Peyer's patch (tissue), 4 donors: ENCODE measurements around the gene IL22RA2. TPM values are rescaled to one million over a fixed set of nuclear protein-coding genes. Genes with fewer than 3 reads are reported as not detected.

Experiments
- DNase-seq, 3 donors: peaks; one replicate each; pipeline ENCODE4 v3.0.0-alpha.2; 2017 to 2019
- H3K27ac ChIP-seq, 4 donors: fragments of 200-600 bp; sonication (generic); one replicate each; pipeline ENCODE4 v1.5.1; 2016 to 2019
- H3K27me3 ChIP-seq, 2 donors: fragments of 200-600 bp; sonication (generic); one replicate each; pipeline ENCODE4 v1.5.1; 2019
- H3K36me3 ChIP-seq, 3 donors: fragments of 200-600 bp; sonication (generic); one replicate each; pipeline ENCODE4 v1.5.1; 2016 to 2019
- H3K4me1 ChIP-seq, 4 donors: fragments of 200-600 bp; sonication (generic); one replicate each; pipeline ENCODE4 v1.5.1; 2016 to 2019
- H3K4me3 ChIP-seq, 4 donors: fragments of 200-600 bp; sonication (generic); 1 replicate in 3 of 4; 2 replicates in 1 of 4; pipeline ENCODE4 v1.5.1; 2016 to 2019; ENCODE audit warnings: mild to moderate bottlenecking in 1 of 4
- H3K9me3 ChIP-seq, 4 donors: fragments of 200-600 bp; sonication (generic); one replicate each; pipeline ENCODE4 v1.5.1; 2016 to 2019; ENCODE audit warnings: mild to moderate bottlenecking in 1 of 4
- CTCF ChIP-seq, 6 experiments: fragments of 450-650 bp in 4 of 6; fragments of 200-600 bp in 2 of 6; sonication (generic) in 1 of 6; IDR thresholded peaks; one replicate each; pipeline ENCODE4 v1.5.1; 2017 to 2019; ENCODE audit warnings: antibody characterized with exemption in 6 of 6, mild to moderate bottlenecking in 3 of 6, moderate library complexity in 1 of 6
- POLR2A ChIP-seq, 2 donors: fragments of 450-650 bp; IDR thresholded peaks; one replicate each; pipeline ENCODE4 v1.5.1; 2017; ENCODE audit warnings: antibody characterized with exemption in 2 of 2, mild to moderate bottlenecking in 2 of 2, moderate library complexity in 2 of 2
- total RNA-seq, 4 donors: library from RNA; depleted of rRNA; stranded (reverse); fragments of >200 nt; gene quantifications; one replicate each; pipeline ENCODE4 v1.1.0, GENCODE V29; 2016

The IL22RA2 gene
- total RNA-seq, 4 donors from 2014 or later = not detected

DNA sequence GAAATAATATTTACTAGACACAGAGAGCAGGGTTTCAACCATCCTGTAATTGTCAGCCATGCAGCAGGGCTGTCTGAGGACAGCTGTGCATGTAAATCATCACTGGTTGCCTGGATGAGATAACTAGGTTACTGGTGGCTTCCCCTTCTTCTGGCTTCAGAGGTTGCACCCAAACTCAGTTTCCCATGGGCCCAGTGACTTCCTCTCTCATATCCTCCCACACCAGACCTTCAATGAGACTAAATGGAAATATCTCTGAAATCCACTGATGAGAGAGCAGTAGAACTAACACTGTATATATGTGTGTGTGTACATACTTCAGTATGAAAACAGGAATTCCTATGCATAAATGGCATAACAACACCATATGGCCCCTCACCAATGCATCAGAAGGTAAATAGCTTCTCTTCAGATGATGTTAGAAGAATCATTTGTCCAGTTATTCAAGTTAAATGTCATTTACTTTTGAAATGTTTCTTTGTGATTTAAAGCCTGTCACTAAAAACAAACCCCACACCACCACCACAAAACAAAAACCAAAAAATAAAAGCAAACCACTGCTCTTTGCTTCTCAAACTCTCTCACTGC lies 77.7 kb downstream of the IL22RA2 start:
- H3K27me3 ChIP-seq = no peaks in the 10 kb centered on the region

GRCh38 chr6:137095093-137095492 lies 78.4 kb downstream of the IL22RA2 start:
- peaks cover 0 to 10% (median 3%) of the 10 kb centered on the region in 4 donors for H3K4me1 ChIP-seq
- no peaks in the 10 kb centered on the region for H3K9me3 ChIP-seq
- DNase-seq = no peak
- H3K27ac ChIP-seq = peak overlapping the region in 1 of 4 donors; percentile 27
- no peak overlapping the region for H3K4me3 ChIP-seq
- TF ChIP-seq POLR2A (IDR thresholded peaks at IDR 0.05) = no peak
- TF ChIP-seq CTCF (IDR thresholded peaks at IDR 0.05) = no peak
- H3K27me3 ChIP-seq = no peaks in the 10 kb centered on the region
- H3K36me3 ChIP-seq = no peaks in the 10 kb centered on the region

More for the DNA sequence above, 77.7 kb downstream of the IL22RA2 start:
- no peak overlapping the region for H3K4me3 ChIP-seq
- H3K36me3 ChIP-seq = no peaks in the 10 kb centered on the region
- no peak for TF ChIP-seq CTCF (IDR thresholded peaks at IDR 0.05)
- TF ChIP-seq POLR2A (IDR thresholded peaks at IDR 0.05) = no peak
- H3K9me3 ChIP-seq = no peaks in the 10 kb centered on the region
- DNase-seq = peak in 2 of 3 donors; percentile 53 to 72
- no peak overlapping the region for H3K27ac ChIP-seq
- peaks cover 0 to 10% (median 3%) of the 10 kb centered on the region in 4 donors for H3K4me1 ChIP-seq

- DNase-seq = peak in 2 of 3 donors; percentile 61 to 87
Observed at GRCh38 chr6:137094411-137095008, 78.9 kb downstream of the IL22RA2 start.

More at GRCh38 chr6:137094411-137095008, 78.9 kb downstream of the IL22RA2 start:
- no peak overlapping the region for H3K4me3 ChIP-seq
- no peaks in the 10 kb centered on the region for H3K36me3 ChIP-seq
- H3K27ac ChIP-seq = peak overlapping the region in 2 of 4 donors; percentile 52 to 76
- peak; percentile 49 to 94 (median 78) for TF ChIP-seq CTCF (IDR thresholded peaks at IDR 0.05)
- TF ChIP-seq POLR2A (IDR thresholded peaks at IDR 0.05) = no peak
- H3K9me3 ChIP-seq = no peaks in the 10 kb centered on the region
- H3K4me1 ChIP-seq = peaks cover 0 to 10% (median 3%) of the 10 kb centered on the region in 4 donors
- no peaks in the 10 kb centered on the region for H3K27me3 ChIP-seq

Other genes with a start within 250 kb of the IL22RA2 start
- gene IL20RA, start 128.7 kb downstream of the IL22RA2 start, total RNA-seq = 1 to 10 TPM in 2 of 4 donors, under 1 TPM in 1, not detected in 1; 0.47 to 2.5 (median 1.7) TPM
- gene IFNGR1, start 45.7 kb upstream of the IL22RA2 start, total RNA-seq = 100 to 1,000 TPM in 1 of 4 donors, 10 to 100 TPM in 3; 44.6 to 136 (median 75.6) TPM